Lower lobe of right lung (tissue), 2 donors: ENCODE results near the gene CHST7. TPM values are rescaled to one million over a fixed set of nuclear protein-coding genes. Genes with fewer than 3 reads are reported as not detected.
A peak's percentile ranks its signal among the peaks of the same experiment; 100 is the strongest.

Source experiments
- ATAC-seq, 2 donors: fragments of 200-7000 bp; cut with Tn5 transposase; one replicate each; pipeline ENCODE4 v1.9.1; 2020 to 2022; ENCODE audit warnings: mild to moderate bottlenecking in 2 of 2, moderate library complexity in 2 of 2
- DNase-seq: peaks from one replicate; pipeline ENCODE4 v3.0.0-alpha.2; 2020
- H3K27ac ChIP-seq: fragments of 200-600 bp; one replicate; pipeline ENCODE4 v1.8.0; 2022
- H3K27me3 ChIP-seq: fragments of 200-600 bp; one replicate; pipeline ENCODE4 v1.8.0; 2022; ENCODE audit warnings: low read depth
- H3K36me3 ChIP-seq: fragments of 200-600 bp; one replicate; pipeline ENCODE4 v1.8.0; 2022; ENCODE audit warnings: mild to moderate bottlenecking
- H3K4me1 ChIP-seq: fragments of 200-600 bp; one replicate; pipeline ENCODE4 v1.8.0; 2022
- H3K4me3 ChIP-seq: fragments of 200-600 bp; one replicate; pipeline ENCODE4 v1.8.0; 2022; ENCODE audit warnings: mild to moderate bottlenecking
- H3K9me3 ChIP-seq: fragments of 200-600 bp; one replicate; pipeline ENCODE4 v1.8.0; 2022
- CTCF ChIP-seq: fragments of 200-600 bp; IDR thresholded peaks from one replicate; pipeline ENCODE4 v1.8.0; 2022; ENCODE audit warnings: antibody characterized with exemption, mild to moderate bottlenecking
- intact Hi-C: fragments of 100-400 bp; cut with DNase I; formaldehyde crosslinking; loops from one replicate; pipeline ENCODE4 v1.11.0; 2022
- total RNA-seq: library from RNA; stranded (reverse); fragmentation: NEBNext Ultra II Directional; extraction: Animal tissue kit (Norgen Biotek cat#: 25700); gene quantifications from one replicate; pipeline ENCODE4 v1.2.1, GENCODE V29; 2021
- donor health status: DM: no; HTN: yes; CAD: no; lungs with severe emphysema.

Gene CHST7
- total RNA-seq, 1 donor from 2014 or later: 7.4 TPM

GRCh38 chrX:46626566-46626965 lies 53.0 kb downstream of the CHST7 start:
- DNase-seq (peak; percentile 48), ATAC-seq (peak; percentile 28 to 70)
- Histone ChIP-seq H3K36me3 (no peaks in the 10 kb centered on the region), H3K27me3 (no peaks in the 10 kb centered on the region), H3K9me3 (no peaks in the 10 kb centered on the region), H3K4me3 (no peak overlapping the region), H3K4me1 (peaks cover 25% of the 10 kb centered on the region), H3K27ac (peak overlapping the region; percentile 33)
- intact Hi-C loops: no loop called here
- TF ChIP-seq CTCF: no peak

GRCh38 chrX:46627062-46627461 lies 53.5 kb downstream of the CHST7 start:
- Histone ChIP-seq H3K36me3 (no peaks in the 10 kb centered on the region), H3K27me3 (no peaks in the 10 kb centered on the region), H3K9me3 (no peaks in the 10 kb centered on the region), H3K4me3 (no peak overlapping the region), H3K27ac (peak overlapping the region; percentile 33), H3K4me1 (peaks cover 25% of the 10 kb centered on the region)
- DNase-seq (no peak), ATAC-seq (no peak)
- no peak for TF ChIP-seq CTCF
- intact Hi-C loops: no loop called here

- TF ChIP-seq CTCF: no peak
- H3K27ac ChIP-seq: peak overlapping the region; percentile 68
- DNase-seq (no peak), ATAC-seq (peak; percentile 6 to 45)
- H3K4me1 ChIP-seq: peaks cover 25% of the 10 kb centered on the region
- H3K27me3 ChIP-seq: no peaks in the 10 kb centered on the region
- H3K36me3 ChIP-seq: no peaks in the 10 kb centered on the region
- intact Hi-C loops: no loop called here
- H3K9me3 ChIP-seq: no peaks in the 10 kb centered on the region
- no peak overlapping the region for H3K4me3 ChIP-seq
Measured at GRCh38 chrX:46627711-46628419, 54.3 kb downstream of the CHST7 start.

GRCh38 chrX:46628460-46629371 lies 55.2 kb downstream of the CHST7 start:
- Histone ChIP-seq H3K4me3 (no peak overlapping the region), H3K27ac (peak overlapping the region; percentile 68), H3K4me1 (peaks cover 25% of the 10 kb centered on the region), H3K9me3 (no peaks in the 10 kb centered on the region), H3K27me3 (no peaks in the 10 kb centered on the region), H3K36me3 (no peaks in the 10 kb centered on the region)
- TF ChIP-seq CTCF: no peak
- DNase-seq (peak; percentile 51), ATAC-seq (peak; percentile 85 to 91)
- intact Hi-C loops: no loop called here

GRCh38 chrX:46630141-46630540 lies 56.6 kb downstream of the CHST7 start:
- no peaks in the 10 kb centered on the region for H3K9me3 ChIP-seq
- no peaks in the 10 kb centered on the region for H3K27me3 ChIP-seq
- no peak overlapping the region for H3K4me3 ChIP-seq
- H3K36me3 ChIP-seq: no peaks in the 10 kb centered on the region
- ATAC-seq (no peak), DNase-seq (no peak)
- H3K4me1 ChIP-seq: peaks cover 25% of the 10 kb centered on the region
- H3K27ac ChIP-seq: no peak overlapping the region
- intact Hi-C loops: no loop called here
- TF ChIP-seq CTCF: no peak
